ENCODE results near the gene ACSL3.

DNA sequence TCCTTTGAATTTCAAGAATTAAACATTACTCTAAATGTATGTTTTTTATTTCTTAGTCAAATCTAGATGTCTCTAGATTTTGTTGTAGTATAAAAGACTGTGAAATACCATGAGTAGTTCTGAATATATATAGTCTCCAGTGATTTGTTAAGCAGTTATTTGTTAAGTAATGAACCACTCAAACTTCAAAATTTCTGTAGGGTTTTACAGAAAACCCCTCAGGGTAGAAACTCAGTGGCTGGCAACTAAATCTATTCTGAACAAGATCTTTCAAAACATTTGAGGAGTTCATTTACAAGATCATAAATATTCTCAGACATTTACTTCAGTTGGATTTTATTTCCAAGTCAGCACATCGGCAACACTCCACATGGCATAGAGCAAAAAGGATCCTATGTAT is 35.8 kb upstream of the ACSL3 start:
- TF ChIP-seq ARNTL (CRISPR knock-in tag; IDR thresholded peaks at IDR 0.05; ENCODE audit: borderline replicate concordance, low read depth) (no peak), RARB (CRISPR knock-in tag; IDR thresholded peaks at IDR 0.05) (no peak)
- TF ChIP-seq, protein P1, sequence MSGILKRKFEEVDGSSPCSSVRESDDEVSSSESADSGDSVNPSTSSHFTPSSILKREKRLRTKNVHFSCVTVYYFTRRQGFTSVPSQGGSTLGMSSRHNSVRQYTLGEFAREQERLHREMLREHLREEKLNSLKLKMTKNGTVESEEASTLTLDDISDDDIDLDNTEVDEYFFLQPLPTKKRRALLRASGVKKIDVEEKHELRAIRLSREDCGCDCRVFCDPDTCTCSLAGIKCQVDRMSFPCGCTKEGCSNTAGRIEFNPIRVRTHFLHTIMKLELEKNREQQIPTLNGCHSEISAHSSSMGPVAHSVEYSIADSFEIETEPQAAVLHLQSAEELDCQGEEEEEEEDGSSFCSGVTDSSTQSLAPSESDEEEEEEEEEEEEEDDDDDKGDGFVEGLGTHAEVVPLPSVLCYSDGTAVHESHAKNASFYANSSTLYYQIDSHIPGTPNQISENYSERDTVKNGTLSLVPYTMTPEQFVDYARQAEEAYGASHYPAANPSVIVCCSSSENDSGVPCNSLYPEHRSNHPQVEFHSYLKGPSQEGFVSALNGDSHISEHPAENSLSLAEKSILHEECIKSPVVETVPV (CRISPR knock-in tag; IDR thresholded peaks at IDR 0.05): no peak

Data from SK-N-SH treated with all-trans-retinoic acid at 6 μM for 48 hours (cell line).